Activated effector memory CD4-positive, alpha-beta T cell treated with anti-CD3 and anti-CD28 coated beads, Interleukin-2, amount 50 U/mL, for 16 hours (primary cell): Measurements from ENCODE around the gene CDK10.
"Not testable (repeated sequence)": the region's sequence is repeated elsewhere in the genome, so short reads cannot be mapped to it uniquely, and the experiment has no call there.

Source experiments
- DNase-seq: peaks from one replicate; pipeline ENCODE4 v3.0.0-alpha.2; 2020

CDK10 gene

GRCh38 chr16:89696670-89697128 lies 10.2 kb downstream of the CDK10 start:
- DNase-seq: peak; percentile 67

DNA sequence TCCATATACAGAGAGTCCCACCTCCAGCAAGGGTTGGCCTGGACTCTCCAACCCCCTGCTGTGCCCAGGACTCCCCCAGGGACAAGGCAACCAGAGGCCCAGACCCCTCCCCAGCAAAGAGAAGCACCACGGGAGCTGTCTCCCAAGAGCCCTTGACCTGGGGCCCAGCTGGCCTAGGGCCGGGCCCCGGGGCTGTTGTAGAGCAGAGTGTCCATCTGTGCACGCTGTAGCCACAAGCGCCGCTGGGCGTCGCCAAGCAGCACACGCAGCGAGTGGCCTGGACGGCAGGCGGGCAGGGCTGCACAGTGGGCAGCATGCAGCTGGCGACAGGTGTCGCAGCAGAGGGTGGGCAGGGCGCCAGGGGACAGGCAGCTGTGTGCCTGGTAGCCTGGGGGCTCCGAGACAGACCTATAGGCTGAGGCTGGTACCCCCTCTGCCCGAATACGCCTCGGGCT lies 10.7 kb downstream of the CDK10 start:
- peak; percentile 59 for DNase-seq

GRCh38 chr16:89697616-89698331 lies 11.3 kb downstream of the CDK10 start:
- peak; percentile 60 for DNase-seq

GRCh38 chr16:89698717-89699116 lies 12.2 kb downstream of the CDK10 start:
- not testable (repeated sequence) for DNase-seq

DNA sequence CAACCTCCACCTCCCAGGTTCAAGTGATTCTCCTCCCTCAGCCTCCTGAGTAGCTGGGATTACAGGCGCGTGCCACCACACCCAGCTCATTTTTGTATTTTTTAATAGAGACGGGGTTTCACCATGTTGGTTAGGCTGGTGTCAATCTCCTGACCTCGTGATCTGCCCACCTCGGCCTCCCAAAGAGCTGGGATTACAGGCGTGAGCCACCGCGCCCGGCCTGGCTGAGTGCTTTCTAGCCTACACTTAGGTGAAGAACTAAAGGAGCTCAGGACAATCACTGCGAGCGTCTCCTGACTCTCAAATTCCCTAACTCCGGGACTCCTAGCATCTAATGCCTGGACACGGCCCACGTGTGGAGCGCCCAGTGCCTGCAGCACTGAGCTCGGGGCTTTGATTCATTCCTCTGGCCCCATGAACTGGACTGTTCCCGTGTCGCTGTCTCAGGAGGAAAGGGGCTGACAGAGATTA lies 13.2 kb downstream of the CDK10 start:
- DNase-seq: not testable (repeated sequence)

DNA sequence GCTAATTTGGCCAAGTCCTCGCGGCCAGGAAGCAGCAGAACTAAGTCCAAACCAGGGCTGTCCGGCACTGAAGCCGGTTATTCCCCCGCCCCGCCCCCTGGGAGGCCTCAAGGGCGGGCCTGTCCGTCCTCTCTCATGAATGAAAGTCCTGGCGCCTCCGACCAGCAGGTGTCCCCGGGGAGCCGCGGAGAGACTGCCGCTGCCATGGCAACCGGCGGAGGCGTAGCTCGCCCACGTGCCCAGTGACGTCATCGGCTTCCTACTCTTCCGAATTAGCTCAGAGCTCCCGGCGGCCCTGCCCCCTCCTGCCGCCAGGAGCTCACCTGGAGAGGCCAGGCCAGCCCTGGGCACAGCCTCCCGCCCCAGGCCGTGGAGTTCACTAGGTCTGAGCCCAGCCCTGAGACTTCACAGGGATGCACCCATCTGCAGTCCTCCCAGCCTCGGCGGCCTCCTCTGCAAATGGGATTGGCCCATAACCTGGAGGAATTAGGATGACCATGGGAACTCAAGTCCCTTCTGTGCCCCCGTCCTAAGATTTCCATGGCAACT lies 13.7 kb downstream of the CDK10 start:
- peak; percentile 99 for DNase-seq

DNA sequence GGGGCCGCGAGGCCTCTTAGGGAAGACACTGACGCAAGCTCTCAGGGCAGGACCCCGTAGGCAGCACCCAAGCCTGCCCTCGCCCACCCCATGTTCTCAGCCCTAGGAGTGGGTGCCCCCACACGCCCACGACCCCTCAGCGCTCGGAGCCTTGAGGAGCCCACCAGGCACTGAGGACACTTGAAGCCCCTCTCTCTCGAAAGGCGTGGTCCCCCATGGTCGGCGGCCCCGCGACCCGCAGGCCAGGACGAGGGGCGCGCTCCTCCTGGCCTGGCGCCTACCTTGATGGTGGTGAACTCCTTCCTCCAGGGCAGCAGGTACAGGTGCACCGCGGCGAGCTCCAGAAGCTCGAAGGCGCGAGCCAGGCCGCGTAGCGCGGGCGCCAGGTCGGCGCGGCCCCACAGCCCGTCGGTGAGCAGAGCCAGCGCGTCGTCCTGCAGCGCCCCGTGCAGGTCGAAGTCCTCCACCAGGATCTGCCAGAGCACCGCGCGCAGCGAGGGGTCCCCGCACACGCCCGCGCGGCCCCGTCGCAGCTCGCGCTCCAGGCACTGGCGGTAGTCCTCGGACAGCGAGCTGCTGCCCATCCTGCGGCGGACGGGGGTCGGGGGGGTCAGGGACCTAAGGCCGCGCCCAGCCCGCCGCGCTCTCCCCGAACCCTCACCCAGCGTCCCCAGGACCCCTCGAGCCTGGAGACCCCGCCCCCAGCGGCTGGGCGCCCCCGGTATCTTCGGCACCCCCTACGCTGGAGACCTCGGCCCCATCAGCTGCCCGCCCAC lies 14.3 kb downstream of the CDK10 start:
- peak; percentile 84 for DNase-seq

GRCh38 chr16:89701425-89702406 lies 15.2 kb downstream of the CDK10 start, which contains the start of gene SPATA2L:
Gene SPATA2L (minus strand): TSS chr16:89701705. CDS start chr16:89701232, 473 bp downstream.
- DNase-seq: peak; percentile 99

- DNase-seq: no peak
Measured at GRCh38 chr16:89704281-89704680, 17.8 kb downstream of the CDK10 start.

DNA sequence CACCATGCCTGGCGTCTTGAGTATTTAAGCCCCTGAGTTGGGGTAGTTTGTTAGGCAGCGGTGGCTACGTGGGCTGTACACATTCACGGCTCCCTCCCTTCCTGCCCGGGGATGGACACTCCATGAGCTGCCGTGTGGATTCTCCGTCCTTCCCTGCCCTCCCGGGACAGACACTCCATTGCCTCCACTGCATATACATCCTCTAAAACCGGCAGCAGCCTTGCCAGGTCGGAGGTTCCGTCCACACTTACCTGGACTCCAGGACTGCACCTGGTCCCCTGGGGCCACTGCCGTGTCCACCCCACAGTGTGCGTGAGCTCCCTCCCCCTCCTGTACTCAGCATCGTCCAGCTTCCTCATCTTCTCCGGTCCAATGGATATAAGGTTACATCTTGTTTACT lies 18.5 kb downstream of the CDK10 start:
- no peak for DNase-seq

DNA sequence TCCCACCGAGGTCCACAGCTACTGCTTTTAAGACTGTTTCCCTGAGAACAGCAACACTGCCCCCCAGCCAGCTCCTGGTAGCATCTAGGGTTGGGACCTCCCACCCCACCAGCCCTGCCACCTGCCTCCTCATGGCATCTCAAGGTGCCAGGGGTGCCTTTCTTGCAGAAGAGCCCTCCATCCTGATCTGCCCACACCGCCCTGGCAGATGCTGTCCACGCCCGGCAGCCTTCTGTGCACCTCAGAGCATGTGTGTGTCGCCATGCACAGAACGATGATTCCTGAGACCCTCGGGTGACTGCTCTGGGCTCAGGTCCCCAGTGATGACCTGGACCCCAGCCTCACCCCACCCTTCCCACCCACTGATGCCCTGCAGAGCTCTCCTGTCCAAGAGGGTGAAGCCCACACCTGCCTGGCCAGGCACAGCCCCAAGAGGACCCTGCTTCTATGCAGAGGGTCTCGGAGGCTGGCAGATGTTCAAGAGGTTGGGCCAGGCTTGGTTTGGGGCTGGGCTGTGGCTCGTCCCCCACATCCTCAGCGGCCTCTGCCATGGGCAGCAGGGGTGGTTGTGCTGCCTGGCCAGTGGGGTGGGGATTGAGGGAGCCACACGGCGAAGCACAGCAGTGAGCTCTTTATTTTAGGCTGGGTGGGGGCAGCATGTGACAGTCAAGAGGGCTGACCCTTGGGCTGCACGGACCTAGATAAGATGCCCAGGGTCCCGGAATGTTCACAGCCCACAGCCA lies 20.2 kb downstream of the CDK10 start:
- DNase-seq: no peak

DNA sequence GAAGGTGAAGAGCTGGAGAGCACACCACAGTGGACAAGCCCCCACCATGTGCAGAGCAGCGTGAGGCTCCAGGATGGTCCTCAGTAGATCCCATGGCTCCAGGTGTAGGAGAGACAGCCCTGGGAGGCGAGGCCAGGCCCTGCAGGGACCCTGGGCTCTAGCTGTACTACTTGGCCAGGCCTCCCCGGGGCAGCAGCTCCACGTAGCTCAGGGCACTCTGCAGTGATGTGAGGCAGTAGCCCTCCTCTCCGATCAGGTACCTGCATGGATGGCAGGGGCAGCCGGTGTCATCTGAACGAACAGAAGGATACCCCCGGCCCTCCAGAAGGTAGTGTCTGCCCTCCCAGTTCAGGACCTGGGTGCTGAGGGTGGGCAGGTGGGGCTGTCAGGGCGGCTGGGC lies 21.2 kb downstream of the CDK10 start:
- no peak for DNase-seq

- no peak for DNase-seq
Measured at GRCh38 chr16:89708481-89708931, 22.0 kb downstream of the CDK10 start.

DNA sequence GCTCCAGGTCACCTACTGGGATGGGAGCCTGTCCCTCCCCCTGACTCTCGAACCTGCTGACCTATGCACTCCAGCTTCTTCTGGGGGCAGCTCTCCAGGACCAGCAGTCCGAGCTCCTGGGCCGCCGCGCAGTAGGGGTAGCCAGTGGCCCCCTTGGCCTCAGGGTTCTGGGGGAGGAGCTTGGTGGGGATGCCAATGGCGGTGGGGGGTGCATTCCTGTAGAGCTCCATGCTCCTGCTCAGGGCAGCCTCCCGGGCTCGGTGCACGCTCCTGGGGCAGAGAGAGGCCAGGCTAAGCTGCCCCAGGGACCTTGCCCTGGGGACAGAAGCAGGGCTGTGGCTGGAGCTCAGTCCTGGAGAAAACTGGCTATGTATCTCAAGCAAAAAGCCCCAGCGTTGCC lies 22.7 kb downstream of the CDK10 start:
- no peak for DNase-seq

- DNase-seq: no peak
Measured at GRCh38 chr16:89709716-89710432, 23.4 kb downstream of the CDK10 start.

GRCh38 chr16:89710709-89711564 lies 24.4 kb downstream of the CDK10 start:
- DNase-seq: no peak

GRCh38 chr16:89711601-89712273 lies 25.2 kb downstream of the CDK10 start:
- DNase-seq: peak; percentile 85

DNA sequence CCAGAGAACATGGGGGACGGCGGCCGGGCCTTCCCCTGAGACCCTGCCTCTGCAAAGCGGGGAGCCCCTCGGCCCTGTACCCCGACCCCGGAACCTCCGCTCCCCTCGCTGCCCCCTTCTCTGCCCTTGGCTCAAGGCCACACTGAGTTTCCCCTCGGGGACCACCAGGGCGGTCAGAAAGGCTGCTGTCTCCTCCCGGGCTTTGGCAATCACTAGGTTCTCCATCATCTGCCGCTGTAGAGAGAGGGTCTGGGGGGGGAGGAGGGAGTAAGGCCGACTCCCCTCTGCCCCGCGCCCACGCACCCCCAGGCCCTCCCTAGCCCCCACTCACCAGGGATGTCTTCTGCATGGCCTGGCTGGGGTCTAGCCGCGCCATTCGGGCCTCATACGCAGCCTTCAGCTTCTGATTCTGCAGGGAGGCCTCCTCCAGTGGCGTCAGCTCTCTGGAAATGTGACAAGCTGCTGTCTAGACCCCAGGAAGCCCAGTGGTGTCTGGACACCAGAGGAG lies 25.8 kb downstream of the CDK10 start:
- no peak for DNase-seq

DNA sequence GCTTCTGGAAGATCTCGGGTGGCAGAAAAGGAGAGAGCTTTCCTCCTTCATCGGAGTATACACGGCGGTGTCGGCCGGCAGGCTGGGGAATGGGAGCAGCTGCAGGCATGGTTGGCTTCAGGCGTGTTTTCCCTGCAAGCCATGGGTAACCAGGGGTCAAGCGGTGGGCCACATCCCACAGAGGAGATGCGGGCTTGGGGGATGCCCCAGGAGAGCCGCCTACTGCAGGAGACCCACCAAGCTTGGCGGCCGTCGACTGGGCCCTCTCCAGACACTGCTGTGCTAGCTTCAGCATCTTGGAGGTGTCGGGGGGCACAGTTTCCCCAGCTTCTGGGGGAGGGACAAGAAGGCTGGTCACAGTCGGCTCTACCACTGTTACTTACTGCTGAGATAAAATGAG lies 30.0 kb downstream of the CDK10 start:
- no peak for DNase-seq
